ENCODE results near the gene MRC2. TPM values are rescaled to one million over a fixed set of nuclear protein-coding genes. Genes with fewer than 3 reads are reported as not detected.
"Not testable (repeated sequence)": the region's sequence is repeated elsewhere in the genome, so short reads cannot be mapped to it uniquely, and the experiment has no call there.

The MRC2 gene
- polyA plus RNA-seq, 5 donors = 69.9 to 144 (median 93.6) TPM

DNA sequence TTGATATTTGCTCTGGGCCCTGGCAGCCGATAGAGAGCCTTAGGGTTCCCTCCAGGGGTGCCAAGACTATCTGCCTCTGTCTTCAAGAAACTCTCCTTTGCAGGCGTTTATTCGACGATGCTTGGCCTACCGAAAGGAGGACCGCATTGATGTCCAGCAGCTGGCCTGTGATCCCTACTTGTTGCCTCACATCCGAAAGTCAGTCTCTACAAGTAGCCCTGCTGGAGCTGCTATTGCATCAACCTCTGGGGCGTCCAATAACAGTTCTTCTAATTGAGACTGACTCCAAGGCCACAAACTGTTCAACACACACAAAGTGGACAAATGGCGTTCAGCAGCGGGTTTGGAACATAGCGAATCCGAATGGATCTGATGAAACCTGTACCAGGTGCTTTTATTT, 15.2 kb upstream of the MRC2 start:
- not testable (repeated sequence) for DNase-seq

GRCh38 chr17:62613095-62613494, 14.4 kb upstream of the MRC2 start:
- not testable (repeated sequence) for DNase-seq

DNA sequence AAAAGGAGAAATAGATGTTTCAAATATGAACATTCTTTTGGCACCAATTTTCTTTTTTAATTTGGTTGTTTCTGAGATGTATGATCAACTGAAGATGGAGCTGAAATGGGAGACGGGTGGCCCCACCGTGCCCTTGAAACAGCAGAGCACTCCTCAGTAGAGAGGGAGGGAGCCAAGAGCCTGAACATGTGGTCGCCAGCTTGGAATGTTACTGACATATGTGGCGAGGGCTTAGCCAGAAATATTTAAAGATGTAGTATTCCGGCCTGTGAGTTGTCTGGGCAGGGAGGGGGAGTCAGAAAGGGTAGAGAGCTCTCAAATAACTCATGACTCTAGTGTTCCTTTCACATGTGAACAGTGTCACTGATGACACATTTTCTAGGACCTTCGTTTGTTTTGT, 13.3 kb upstream of the MRC2 start:
- DNase-seq = peak; percentile 23 to 42

GRCh38 chr17:62615503-62615902, 12.0 kb upstream of the MRC2 start:
- DNase-seq = no peak

- DNase-seq = no peak
Measured at GRCh38 chr17:62616993-62617893, 10.2 kb upstream of the MRC2 start.

- DNase-seq = no peak
Measured at GRCh38 chr17:62617894-62618472, 9.5 kb upstream of the MRC2 start.

GRCh38 chr17:62618647-62619416, 8.6 kb upstream of the MRC2 start:
- DNase-seq = no peak

DNA sequence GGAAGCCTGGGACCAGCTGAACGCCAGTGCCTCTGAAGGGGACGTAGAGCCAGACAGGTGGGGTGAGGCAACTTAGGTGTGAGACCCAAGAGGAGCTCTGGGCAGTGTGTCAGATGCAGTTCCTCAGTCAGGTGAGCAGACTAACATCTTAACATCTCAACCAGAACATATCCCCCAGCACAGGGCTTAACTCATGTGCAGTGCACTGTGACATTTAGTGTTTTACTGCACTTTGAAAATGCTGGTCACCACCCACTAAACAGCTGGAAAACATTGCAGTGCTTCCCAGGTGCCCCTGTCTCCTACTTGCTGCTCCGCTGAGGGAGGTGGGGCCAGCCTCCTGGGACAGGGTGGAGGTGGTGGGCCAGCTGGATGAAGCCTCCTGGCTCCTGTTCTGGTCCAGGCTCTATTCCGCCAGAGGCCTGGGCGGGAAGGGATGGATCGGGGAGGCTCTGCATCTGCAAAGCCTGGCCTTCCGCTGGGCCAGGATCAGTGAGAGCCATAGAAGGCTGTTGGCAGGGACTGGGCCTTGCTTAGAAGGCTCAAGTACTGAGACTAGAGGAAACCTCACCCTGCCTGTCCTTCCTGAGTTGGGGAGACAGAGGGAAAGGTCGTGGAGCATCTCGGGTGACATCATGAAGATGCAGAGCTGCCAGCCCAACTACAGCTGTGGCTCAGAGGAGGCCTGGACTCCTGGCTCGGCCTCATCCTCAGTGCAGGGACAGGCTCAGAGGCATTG, 7.9 kb upstream of the MRC2 start:
- no peak for DNase-seq

DNA sequence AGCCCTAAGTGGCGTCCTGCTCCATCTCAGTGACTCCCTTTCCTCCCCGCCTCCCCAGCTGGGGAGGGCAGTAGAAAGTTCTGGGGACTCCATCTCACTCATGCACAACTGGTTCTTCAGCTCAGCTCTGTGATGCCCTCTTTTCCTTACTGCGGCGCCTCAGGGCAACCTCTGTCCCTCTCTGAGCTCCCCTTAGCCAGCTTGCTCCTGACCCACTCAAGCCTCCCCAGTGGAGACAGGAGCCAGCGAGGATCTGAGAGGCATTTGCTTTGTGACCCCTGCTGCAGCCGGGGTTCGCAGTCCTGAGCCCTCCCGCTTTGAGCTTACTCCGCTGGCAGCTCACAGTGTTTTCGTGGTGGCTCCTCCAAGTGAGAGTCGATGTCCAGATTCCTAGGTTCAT, 6.2 kb upstream of the MRC2 start:
- DNase-seq = no peak

GRCh38 chr17:62625184-62625869, 2.1 kb upstream of the MRC2 start:
- no peak for DNase-seq

- no peak for DNase-seq
Measured at GRCh38 chr17:62625870-62626200, 1.6 kb upstream of the MRC2 start.

GRCh38 chr17:62626719-62627218, 701 bp upstream of the MRC2 start:
- peak; percentile 76 to 78 for DNase-seq

DNA sequence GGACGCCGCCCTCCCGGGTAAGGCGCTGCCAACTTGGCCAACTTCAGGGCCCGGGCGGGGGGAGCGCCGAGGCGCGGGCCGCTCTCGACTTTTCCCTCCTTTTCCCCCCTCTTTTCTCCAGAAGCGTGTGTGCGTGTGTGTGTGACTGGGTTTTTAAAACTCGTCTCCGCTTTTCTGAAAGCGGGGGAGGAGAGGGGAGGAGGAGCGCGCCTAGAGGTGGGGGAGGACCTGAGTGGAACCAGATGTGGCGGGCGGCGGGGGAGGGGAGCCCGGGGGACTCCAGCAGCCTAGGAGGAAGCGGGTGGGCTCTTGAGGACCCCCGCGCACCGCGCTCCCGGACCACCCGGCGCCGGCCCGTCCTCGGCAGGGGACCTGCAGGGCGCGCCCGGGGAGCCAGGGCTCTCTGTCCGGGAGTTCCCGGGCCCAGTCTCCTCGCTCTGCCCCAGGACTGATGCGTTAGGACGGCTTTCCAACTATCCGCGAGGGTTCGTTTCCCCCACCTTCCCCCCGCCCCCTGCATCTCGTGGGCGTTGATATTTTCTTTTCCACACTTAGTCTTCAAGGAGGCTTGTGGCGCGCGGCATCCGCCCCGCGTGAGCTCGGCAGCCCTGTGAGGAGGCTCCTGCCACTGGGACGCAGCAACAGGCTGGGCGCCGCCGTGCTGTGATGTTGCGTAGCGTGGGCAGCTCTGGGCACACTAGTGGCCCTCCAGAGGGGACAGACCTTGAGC, 599 bp downstream of the MRC2 start:
- peak; percentile 59 to 64 for DNase-seq

- peak in 1 of 2 donors; percentile 47 for DNase-seq
Measured at GRCh38 chr17:62628831-62629555, 1.5 kb downstream of the MRC2 start.

DNA sequence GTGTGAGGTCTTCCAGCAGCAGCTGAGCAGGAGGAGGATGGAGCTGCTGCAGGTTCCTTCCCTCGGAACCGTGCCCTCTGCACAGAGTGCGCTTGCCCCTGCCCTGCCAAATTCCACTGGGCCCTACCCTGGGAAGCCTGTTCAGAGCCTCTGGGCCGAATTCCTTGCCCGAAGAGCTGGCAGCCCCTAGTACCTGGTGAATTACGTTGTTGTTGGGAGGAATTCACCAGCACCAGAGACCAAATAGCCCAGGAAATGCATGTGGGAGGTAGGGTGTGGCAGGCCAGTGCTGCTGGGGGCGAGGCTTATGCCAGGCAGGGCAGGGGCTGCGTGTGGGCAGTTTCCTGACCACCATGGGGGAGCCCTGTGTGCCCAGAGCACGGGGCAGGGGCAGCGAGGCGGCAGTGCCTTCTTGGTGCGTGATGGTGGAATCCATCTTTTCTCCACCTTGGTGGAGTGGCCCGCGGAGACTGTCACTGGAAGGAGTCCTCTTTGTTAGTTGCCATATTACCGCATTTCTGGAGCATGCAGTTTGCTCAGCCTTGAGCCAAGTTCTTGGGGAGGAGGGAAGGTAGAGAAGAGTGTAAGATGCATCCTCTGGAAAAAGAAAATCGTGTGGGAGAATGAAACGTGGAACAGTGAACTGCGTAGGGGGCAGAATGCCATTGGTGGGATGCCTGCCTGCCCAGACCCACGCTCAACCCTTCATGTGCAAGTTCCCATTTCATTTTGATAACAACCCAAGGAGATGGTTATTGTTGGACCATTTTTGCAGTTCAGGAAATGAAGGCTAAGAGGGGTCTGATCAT, 2.3 kb downstream of the MRC2 start:
- DNase-seq = no peak

DNA sequence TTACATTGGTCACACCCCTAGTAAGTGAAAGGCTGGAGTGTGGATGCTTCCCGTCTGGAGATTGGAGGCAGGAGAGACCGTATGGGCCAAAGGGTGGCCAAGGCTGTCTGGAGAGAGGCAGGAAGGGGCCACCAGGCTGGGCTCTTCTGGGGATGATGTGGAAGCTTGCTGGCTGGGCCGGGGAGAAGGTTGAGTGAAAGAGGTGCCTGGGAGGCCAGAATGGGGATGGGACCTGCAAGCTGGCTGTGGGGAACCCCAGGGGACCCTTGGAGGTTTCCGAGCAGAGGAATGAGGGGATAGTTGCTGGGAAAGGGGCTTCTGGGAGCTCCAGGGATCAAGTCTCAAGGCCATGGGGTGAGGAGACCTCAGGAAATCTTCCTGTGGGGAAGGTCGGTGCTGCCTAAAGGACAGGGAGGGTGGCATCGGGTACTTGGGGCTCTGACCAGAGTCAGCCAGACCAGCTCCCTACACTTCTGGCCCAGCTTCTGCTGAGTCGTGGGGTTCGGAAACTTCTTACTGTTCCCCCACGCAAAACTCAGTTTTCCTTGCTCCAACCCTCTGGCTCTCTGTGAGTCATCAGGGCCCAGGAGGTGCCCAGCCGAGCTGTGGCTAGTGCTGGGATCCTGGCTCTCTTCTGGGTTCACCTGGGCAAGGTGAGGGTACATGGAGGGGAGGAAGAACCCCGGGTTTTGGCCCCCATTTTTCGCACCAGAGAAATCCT, 3.1 kb downstream of the MRC2 start:
- no peak for DNase-seq

DNA sequence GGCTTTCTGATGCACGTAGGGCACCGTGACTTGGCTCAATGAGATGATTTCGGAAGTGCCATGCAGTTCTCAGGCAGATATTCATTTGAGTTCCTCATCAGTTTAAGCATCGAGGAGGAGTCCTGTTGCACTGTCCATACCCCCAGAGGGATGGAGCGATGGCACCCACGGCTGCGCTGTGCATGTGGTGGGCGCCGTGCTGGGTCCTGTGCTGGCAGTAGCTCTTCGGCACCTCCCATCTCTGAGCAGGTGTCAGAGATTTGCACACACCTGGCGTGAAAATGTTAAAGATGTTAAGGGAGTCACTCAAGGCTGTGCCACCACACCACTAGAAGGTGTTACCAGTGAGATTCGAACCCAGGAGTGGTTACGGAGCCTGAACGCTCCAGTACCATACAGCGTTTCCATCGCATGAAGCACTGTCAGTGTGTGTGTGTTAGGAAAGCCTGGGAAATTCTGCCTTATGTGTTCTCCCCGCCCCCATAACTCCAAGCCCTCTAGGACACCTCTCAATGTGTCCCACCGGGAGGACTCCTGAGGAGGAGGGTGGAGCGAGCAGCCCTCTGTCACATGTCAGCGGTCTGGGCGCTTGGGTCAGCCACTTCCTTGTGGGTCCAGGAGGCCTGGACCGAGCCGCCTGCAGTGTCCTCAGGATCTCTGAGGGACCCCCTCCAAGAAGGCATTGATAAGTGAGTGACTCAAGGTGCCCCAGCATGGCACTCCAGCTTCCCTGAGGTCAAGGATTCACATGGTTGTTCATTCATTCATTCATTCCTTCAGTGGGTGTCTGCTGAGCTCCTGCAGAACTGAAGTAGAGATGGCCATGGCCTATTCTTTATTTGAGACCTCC, 3.8 kb downstream of the MRC2 start:
- no peak for DNase-seq
